ENCODE results near the gene C1orf159. TPM values are rescaled to one million over a fixed set of nuclear protein-coding genes. Genes with fewer than 3 reads are reported as not detected.
"Not testable (repeated sequence)": the region's sequence is repeated elsewhere in the genome, so short reads cannot be mapped to it uniquely, and the experiment has no call there.

Gene C1orf159
- total RNA-seq, 1 donor from 2014 or later: 7.7 TPM

DNA sequence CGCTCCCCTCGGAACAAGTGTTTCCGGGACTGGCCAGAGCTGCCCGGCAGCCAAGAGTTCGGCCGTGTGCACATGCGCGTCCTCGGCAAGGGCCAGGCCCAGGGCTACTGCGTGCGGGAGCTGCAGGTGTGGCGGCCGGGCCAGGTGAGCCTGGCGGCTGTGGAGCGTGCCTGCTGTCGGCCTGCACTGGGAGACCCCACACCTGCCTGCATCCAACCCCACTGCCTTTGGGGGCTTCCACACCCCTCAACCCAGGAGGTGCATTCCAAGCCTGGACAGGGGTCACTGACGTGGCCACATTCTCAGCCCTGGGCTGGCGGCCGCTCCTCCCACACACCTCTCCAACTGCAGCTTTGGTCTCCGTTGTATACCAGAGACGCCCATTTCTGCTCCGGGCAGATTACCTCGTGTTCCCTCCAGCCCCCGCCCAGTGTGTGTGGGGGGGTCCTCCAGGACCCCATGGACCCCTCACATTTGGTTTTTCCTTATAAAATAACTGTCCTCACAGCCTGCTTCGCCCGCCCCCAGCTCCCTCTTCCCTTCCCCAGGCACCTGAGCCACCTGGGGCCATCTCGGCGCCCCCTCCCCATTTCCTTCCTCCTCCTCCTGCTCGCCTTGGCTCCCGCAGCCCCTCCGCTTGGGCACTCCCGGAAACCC lies 47.9 kb downstream of the C1orf159 start:
- DNase-seq (ENCODE audit: low spot score): no peak

DNA sequence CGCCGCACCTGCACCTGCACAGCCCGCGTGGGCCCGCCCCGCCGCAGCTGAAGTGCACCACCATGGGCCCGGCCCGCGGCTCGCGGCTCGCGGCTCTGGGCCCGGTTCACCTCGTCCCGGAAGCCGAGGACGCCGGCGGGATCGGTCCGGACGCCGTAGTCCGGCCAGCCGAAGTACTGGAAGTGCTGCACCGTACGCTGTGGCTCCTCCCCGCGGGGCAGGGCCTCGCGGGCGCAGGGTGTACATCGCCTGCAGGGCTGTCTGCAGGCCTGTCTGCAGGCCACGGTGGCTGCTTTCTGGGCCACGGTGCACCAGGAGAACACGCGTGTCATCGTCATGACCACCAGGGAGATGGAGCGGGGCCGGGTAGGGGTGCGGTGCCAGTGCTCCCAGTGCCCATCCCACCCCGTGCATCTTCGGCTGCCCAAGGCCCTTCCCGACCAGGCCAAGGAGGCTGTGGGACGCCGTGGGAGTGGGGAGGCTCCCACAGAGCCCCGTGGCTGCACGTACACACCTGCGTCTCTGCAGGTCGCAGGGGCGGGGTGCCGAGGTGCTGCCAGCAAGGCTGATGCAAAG lies 48.5 kb downstream of the C1orf159 start:
- DNase-seq (ENCODE audit: low spot score): no peak

DNA sequence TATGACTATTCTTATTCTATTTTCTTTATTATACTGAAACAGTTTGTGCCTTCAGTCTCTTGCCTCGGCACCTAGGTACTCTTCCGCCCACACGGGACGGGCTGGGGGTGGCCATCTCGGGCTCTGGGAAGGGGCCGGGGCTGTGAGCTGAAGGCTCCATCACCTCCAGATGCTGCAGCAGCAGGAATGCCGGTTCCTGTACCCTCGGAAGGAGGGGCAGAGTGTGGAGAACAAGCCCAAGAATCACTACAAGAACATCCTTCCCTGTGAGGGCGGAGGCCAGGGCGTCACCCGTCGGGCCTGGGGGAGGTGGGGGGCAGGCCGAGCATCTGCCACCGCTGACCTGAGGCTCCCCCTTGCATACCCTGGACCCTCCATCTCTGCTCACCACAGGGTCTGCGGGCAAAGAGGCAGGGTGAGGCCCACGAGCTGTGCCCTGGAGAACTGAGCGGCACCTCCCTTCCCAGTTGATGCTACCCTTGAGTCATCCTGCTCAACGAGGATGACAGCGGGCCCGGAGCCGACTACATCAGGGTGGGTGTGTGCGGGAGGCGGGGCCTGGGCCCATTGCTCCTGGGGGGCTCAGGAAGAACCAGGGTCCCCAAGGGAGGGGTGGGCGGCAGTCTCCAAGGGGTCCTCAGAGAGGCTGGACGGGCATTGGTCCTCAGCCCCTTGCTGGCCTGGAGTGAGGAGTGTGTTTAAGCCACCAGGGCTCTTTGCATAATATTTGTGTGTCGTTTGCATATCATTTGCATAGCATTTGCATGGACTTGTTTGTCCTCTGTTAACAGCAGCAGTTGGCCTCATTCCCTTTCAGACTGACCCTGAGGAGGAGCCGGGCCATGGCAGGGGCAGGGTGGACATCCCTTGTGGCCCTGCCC lies 49.2 kb downstream of the C1orf159 start:
- no peak for DNase-seq (ENCODE audit: low spot score)

DNA sequence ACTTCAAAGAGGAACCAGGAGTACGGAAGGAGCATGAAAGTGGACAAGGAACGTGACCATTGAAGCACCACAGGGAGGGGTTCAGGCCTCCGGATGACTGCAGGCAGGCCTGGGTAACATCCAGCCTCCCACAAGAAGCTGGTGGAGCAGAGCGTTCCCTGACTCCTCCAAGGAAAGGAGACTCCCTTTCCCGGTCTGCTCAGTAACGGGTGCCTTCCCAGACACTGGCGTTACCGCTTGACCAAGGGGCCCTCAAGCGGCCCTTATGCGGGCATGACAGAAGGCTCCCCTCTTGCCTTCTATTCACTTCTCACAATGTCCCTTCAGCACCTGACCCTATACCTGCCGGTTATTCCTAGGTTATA lies 50.0 kb downstream of the C1orf159 start:
- DNase-seq (ENCODE audit: low spot score): not testable (repeated sequence)

DNA sequence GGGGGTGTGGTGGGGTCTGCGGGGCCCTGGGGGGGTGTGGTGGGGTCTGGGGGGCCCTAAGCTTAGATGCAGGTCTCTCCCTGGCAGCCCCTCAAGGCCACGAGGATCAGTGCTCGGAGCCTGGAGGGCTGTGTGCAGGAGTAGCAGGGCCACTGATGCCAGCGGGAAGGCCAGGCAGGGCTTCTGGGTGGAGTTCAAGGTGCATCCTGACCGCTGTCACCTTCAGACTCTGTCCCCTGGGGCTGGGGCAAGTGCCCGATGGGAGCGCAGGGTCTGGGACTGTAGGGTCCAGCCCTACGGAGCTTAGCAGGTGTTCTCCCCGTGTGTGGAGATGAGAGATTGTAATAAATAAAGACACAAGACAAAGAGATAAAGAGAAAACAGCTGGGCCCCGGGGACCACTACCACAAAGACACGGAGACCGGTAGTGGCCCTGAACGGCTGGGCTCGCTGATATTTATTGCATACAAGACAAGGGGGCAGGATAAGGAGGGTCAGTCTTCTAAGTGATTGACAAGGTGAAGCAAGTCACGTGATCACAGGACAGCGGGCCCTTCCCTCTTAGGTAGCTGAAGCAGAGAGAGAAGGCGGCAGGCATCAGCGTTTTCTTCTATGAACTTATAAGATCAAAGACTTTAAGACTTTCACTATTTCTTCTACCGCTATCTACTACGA lies 50.5 kb downstream of the C1orf159 start:
- no peak for DNase-seq (ENCODE audit: low spot score)

GRCh38 chr1:1063945-1064831 lies 51.7 kb downstream of the C1orf159 start:
- DNase-seq (ENCODE audit: low spot score): no peak

DNA sequence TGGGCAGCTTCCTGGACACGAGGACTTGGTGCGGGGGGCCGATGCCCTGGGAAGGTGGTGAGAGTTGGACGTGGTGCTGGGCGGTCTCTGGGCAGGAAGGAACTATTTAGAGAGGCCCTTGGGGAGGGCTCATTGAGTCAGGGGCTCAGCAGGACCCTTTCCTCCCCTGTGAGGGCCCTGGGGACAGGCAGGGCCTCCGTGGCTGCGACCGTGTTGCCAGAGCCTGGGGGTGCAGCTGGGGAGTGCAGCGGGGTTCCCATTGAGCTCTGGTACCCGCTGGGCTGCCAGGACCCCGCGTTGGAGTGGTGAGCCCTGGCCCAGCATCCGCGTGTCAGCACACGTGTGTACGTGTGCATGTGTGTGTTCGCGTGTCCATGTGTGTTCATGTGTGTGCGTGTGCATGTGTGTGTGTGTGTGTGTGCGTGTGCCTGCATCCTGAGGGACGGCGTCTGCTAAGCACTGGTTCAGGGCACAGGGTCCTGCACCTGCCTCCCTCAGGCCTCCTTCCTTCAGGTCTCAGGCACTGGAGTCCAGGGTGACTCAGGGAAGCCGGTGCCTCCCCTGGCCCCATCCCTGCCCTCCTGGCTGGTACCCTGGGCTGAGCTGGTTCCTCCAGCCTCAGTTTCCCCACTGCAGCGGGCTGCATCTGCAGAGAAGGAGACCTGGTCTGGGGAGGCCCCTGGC lies 52.5 kb downstream of the C1orf159 start:
- DNase-seq (ENCODE audit: low spot score): no peak

GRCh38 chr1:1062348-1063163 lies 53.3 kb downstream of the C1orf159 start:
- no peak for DNase-seq (ENCODE audit: low spot score)

DNA sequence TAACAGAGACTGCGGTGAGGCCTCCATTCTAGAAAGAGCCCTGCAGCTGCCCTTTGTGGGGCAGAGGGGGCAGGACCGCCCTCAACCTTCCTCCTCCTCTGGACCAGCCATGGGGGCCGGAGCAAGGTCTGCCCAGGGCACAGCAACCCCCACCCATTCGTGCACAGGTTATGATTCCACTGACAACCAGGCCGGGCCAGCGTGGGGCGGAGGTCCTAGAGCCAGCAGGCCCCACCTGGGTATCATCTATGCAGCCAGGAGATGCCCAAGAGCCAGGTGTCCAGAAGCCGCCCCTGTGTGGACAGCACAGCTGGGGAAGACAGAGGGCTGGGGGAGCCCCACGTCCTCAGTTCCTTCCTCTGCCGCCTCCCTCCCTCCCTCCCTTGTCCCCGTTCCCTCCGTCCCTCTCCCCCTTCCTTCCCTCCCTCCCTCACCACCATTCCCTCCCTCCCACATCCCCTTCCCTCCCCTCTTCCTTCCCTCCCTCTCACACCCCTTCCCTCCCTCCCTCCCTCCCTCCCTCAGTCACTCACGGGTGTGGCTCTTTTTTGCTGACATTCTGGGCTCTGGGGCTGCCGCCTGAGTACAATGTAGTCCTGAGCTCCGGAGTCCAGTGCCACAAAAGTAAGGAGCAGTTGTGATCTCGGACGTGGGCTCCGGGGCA lies 54.1 kb downstream of the C1orf159 start:
- no peak for DNase-seq (ENCODE audit: low spot score)

GRCh38 chr1:1060281-1061000 lies 55.4 kb downstream of the C1orf159 start:
- no peak for DNase-seq (ENCODE audit: low spot score)

DNA sequence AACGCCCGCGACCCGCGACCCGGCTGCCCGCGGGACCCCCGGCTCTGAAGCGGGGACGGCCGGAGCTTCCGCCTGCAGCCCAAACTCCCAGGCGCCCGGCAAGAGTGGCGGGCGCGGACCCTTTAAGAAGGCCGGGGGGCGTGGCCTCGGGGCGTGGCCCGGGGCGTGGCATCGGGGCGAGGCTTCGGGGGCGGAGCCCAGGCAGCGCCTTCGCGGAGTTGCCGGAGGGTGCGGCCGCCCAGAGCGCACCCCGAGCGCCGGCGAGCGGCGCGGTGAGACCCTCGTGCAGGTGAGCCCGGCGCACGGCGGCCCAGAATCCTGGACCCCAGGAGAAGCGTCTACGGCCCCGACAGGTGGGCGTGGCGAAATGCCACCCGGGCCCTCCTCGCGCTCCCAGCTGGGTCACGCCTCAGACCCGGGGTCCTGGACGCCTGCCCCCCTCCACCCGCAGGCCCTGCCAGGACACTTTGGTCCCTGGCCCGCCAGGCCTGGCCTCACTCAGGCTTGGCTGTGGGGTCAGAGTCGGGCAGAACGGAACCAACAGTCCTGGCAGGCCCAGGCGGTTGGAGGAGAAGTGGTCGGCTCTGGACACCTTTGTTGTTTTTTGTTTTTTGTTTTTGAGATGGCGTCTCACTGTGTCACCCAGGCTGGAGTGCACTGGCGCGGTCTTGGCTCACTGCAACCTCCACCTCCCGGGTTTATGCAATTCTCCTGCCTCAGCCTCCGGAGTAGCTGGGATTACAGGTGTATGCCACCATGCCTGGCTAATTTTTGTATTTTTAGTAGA lies 56.2 kb downstream of the C1orf159 start:
- peak; percentile 61 for DNase-seq (ENCODE audit: low spot score)

DNA sequence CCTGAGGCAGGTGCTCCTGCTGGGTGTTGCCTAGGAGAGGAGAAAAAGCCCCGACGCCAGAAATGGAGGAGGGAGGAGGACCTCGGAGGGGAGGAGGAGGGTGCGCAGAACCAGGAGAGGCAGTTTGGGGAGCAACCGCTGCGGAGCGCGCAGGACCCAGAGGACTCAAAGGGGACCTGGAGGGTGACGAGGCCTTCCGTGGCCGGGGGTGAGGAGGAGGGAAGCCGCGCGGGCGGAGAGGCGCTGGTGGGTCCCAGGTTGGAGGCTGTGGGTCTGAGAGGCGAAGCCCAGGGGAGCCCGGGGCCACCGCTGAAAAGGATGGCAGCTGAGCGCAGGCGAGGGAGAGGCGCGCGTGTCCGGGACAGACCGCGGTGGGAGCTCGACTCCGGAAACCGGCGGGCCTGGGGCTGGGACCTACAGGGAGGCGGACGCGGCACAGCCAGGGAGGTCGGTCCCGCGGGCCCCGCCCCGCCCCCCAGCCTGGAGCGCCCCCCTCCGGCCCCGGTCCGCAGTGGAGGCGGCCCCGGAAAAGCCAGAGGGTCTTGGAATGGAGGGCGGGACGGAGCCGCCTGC lies 56.9 kb downstream of the C1orf159 start:
- no peak for DNase-seq (ENCODE audit: low spot score)

DNA sequence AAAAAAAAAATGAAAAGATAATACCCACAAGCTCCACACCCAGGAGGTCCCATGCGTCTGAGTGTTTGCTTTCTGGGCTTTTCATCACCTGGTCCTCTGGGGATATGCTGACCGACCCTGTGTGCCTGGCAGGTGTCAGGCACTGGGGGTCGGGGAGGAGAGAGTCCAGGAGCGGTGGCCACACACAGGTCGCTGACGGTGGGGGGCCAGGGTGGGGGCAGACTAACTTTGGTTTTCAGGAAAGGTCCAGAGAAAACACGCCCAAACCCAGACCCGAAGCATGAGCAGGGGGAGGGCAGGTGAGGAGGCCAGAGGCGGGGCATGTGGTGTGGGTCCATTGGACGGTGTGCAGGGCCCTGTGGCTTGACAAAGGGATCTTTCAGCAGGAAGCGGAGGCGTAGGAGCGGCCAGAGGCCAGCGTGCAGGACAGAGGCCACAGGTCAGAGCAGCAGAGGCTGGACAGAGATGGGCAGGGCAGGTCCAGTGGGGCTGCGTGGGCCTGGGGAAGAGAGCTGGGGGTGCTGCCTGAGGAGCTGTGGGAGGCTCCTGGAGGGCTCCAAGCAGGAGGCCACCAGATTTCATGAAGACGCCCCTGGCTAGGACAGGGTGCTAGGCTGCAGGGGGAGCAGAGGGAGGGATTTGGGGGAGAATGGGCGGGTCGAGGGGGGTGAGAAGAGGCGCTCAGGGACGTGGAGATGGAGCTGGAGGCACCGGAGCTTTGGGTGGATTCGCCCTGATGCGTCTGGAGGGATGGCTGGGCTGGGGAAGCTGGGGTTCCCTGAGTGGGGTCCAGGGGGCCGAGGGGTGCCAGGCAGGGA lies 57.6 kb downstream of the C1orf159 start:
- no peak for DNase-seq (ENCODE audit: low spot score)

- DNase-seq (ENCODE audit: low spot score): not testable (repeated sequence)
Observed at GRCh38 chr1:1057769-1058087, 58.2 kb downstream of the C1orf159 start.

DNA sequence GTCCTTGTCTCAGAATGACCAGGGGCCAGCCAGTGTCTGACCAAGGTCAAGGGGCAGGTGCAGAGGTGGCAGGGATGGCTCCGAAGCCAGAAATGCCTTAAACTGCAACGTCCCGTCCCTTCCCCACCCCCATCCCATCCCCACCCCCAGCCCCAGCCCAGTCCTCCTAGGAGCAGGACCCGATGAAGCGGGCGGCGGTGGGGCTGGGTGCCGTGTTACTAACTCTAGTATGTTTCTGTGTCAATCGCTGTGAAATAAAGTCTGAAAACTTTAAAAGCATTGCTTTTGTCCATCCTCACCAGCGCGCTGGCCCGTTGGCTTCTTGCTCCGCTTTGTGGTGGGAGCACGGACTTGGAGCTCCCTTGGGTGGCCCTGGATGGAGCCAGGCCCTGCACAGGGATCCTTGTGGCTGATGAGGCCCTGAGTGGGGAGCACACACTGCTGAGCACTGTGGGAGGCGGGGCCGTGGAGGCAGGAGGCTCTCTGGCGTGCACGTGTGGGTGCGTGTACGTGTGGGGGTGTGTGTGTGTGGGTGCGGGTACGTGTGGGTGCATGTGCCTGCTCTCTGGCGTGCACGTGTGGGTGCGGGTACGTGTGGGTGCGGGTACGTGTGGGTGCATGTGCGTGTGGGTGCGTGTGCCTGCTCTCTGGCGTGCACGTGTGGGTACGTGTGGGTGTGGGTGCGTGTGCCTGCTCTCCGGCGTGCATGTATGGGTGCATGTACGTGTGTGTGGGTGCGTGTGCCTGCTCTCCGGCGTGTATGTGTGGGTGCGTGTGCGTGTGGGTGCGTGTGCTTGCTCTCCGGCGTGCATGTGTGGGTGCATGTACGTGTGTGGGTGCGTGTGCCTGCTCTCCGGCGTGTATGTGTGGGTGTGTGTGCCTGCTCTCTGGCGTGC lies 59.8 kb downstream of the C1orf159 start:
- DNase-seq (ENCODE audit: low spot score): no peak

- no peak for DNase-seq (ENCODE audit: low spot score)
Observed at GRCh38 chr1:1054971-1055370, 60.9 kb downstream of the C1orf159 start.
